Measurements from ENCODE around the gene NFATC2.
"Not testable (repeated sequence)": the region's sequence is repeated elsewhere in the genome, so short reads cannot be mapped to it uniquely, and the experiment has no call there.

The NFATC2 gene

GRCh38 chr20:51494241-51495110 lies 48.0 kb downstream of the NFATC2 start:
- DNase-seq (ENCODE audit: low read depth in 2 of 2): no peak

GRCh38 chr20:51493346-51493791 lies 49.1 kb downstream of the NFATC2 start:
- no peak for DNase-seq (ENCODE audit: low read depth in 2 of 2)

- DNase-seq (ENCODE audit: low read depth in 2 of 2): no peak
Measured at GRCh38 chr20:51492167-51493092, 50.1 kb downstream of the NFATC2 start.

GRCh38 chr20:51491393-51491792 lies 51.1 kb downstream of the NFATC2 start:
- no peak for DNase-seq (ENCODE audit: low read depth in 2 of 2)

GRCh38 chr20:51490635-51491034 lies 51.9 kb downstream of the NFATC2 start:
- no peak for DNase-seq (ENCODE audit: low read depth in 2 of 2)

- DNase-seq (ENCODE audit: low read depth in 2 of 2): no peak
Measured at GRCh38 chr20:51489611-51490010, 52.9 kb downstream of the NFATC2 start.

GRCh38 chr20:51488331-51488730 lies 54.2 kb downstream of the NFATC2 start:
- DNase-seq (ENCODE audit: low read depth in 2 of 2): no peak

GRCh38 chr20:51487565-51488268 lies 54.8 kb downstream of the NFATC2 start:
- DNase-seq (ENCODE audit: low read depth in 2 of 2): no peak

GRCh38 chr20:51487076-51487475 lies 55.4 kb downstream of the NFATC2 start:
- DNase-seq (ENCODE audit: low read depth in 2 of 2): no peak

- no peak for DNase-seq (ENCODE audit: low read depth in 2 of 2)
Measured at GRCh38 chr20:51486197-51487005, 56.1 kb downstream of the NFATC2 start.

GRCh38 chr20:51484831-51485230 lies 57.7 kb downstream of the NFATC2 start:
- no peak for DNase-seq (ENCODE audit: low read depth in 2 of 2)

- DNase-seq (ENCODE audit: low read depth in 2 of 2): no peak
Measured at GRCh38 chr20:51484141-51484815, 58.2 kb downstream of the NFATC2 start.

- DNase-seq (ENCODE audit: low read depth in 2 of 2): no peak
Measured at GRCh38 chr20:51482836-51483473, 59.6 kb downstream of the NFATC2 start.

- peak; percentile 32 to 41 for DNase-seq (ENCODE audit: low read depth in 2 of 2)
Measured at GRCh38 chr20:51481341-51481914, 61.1 kb downstream of the NFATC2 start.

- DNase-seq (ENCODE audit: low read depth in 2 of 2): peak in 1 of 2 donors; percentile 25
Measured at GRCh38 chr20:51480507-51481270, 61.8 kb downstream of the NFATC2 start.

GRCh38 chr20:51476106-51476505 lies 66.4 kb downstream of the NFATC2 start:
- not testable (repeated sequence) for DNase-seq (ENCODE audit: low read depth in 2 of 2)

GRCh38 chr20:51473771-51474170 lies 68.7 kb downstream of the NFATC2 start:
- DNase-seq (ENCODE audit: low read depth in 2 of 2): no peak

GRCh38 chr20:51473256-51473655 lies 69.3 kb downstream of the NFATC2 start:
- DNase-seq (ENCODE audit: low read depth in 2 of 2): no peak

GRCh38 chr20:51470907-51471411 lies 71.6 kb downstream of the NFATC2 start:
- no peak for DNase-seq (ENCODE audit: low read depth in 2 of 2)
